ENCODE results near the gene SLC9B1. TPM values are rescaled to one million over a fixed set of nuclear protein-coding genes. Genes with fewer than 3 reads are reported as not detected.

Gene SLC9B1
- total RNA-seq, 4 donors from 2014 or later, result 1.9 to 3.1 (median 2.5) TPM; not detected in 1

DNA sequence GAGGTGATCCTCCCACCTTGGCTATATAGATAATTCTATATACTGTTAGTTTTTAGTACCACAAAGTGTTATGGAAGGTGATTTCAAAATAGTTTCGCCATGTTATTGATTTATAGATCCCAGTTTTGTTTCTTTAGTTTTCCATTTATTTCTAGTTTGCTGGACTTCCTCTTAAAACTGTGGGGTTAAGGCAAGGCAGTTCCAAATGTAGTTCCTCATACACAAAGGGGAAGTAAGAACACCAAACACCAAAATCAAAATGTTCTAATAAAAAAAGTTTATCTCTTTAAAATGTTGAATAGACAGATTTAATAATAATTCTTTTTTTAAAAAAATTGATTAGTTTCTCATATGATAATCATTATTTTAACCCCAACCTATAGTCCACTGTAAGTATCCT, 157.5 kb downstream of the SLC9B1 start:
- TF ChIP-seq CTCF (IDR thresholded peaks at IDR 0.05; ENCODE audit: low read depth), result no peak

DNA sequence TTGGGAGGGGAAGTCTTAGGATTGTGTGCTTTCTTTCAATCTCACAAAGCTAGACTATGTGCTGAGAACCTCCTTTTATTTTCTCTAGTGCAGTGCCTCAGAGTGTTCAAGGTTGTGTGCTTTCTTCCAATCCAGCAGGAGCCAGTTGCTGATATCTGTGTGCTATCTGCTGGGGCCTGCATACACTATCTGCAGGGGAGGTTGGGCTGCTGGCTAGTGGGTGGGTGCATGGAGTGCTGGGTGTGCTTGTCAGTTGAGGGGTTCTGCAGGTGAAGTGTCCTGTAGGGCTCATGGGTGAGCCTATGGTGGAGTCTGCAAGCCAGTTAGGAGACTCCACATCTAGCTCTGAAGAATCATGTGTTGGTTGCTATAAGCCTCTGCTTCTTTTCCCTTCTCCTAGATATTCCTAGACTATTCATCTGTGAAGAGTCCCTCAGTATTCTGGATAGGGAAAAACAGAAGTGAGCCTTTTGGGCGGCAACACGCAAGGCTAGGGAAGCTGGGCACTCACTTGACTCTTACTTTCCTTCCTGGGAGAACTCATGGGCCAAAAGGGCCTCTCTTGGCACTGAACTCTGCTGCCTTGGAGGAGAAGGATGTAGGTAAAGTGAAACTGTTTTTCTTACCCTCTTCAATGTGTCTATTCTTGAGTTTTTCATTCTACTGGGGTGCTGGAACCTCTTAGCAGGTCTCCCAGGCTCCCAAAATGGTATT, 158.7 kb downstream of the SLC9B1 start:
- no peak for TF ChIP-seq CTCF (IDR thresholded peaks at IDR 0.05; ENCODE audit: low read depth)

DNA sequence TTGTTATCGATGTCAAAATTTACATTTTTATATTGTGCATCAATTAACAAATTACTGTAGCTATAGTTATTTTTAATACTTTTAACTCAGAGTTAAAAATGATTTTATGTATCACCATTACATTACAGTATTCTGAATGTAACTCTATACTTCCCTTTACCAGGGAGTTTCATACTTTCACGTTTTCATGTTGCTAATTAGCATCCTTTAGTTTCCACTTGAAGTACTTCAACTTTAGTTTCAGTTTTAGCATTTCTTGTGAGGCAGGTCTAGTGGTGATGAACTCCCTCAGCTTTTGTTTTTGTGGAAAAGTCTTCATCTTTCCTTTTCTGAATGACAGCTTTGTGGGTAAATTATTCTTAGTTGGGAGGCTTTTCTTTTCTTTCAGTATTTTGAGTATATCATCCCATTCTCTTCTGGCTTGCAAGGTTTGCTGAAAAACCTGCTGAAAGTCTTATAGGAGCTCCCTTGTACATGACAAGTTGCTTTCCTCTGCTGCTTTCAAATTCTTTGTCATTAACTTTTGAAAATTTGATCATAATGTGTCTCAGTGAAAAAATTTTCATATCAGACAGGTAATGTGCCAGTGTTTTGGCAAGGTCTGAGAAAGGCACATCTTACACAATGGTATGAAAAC, 160.6 kb downstream of the SLC9B1 start:
- no peak for TF ChIP-seq CTCF (IDR thresholded peaks at IDR 0.05; ENCODE audit: low read depth)

Other genes starting within 250 kb of the SLC9B1 start
- gene UBE2D3, start 192.2 kb downstream of the SLC9B1 start, total RNA-seq, result 100 to 1,000 TPM; 285 to 439 (median 398) TPM
- 10 to 100 TPM in 3 of 4 donors, 1 to 10 TPM in 1; 9.2 to 34.2 (median 15.2) TPM for gene CISD2, start 150.7 kb downstream of the SLC9B1 start, total RNA-seq
- 10 to 100 TPM; 14.8 to 17.4 (median 15.6) TPM for gene SLC9B2, start 57.1 kb upstream of the SLC9B1 start, total RNA-seq
- gene BDH2, start 80.1 kb upstream of the SLC9B1 start, total RNA-seq, result 10 to 100 TPM; 33.1 to 65.8 (median 52.9) TPM
- gene CENPE, start 178.6 kb upstream of the SLC9B1 start, total RNA-seq, result 1 to 10 TPM in 3 of 4 donors, under 1 TPM in 1; 0.94 to 3.1 (median 2.4) TPM

Data from subcutaneous adipose tissue (tissue), 4 donors.